ENCODE measurements around the gene RREB1. TPM values are rescaled to one million over a fixed set of nuclear protein-coding genes. Genes with fewer than 3 reads are reported as not detected.

The RREB1 gene
- total RNA-seq, 1 donor from 2014 or later: 57.2 TPM

GRCh38 chr6:7129784-7130569 is 22.2 kb downstream of the RREB1 start:
- peak overlapping the region; percentile 46 for H3K27ac ChIP-seq
- no peaks in the 10 kb centered on the region for H3K9me3 ChIP-seq
- no peaks in the 10 kb centered on the region for H3K36me3 ChIP-seq
- no peak overlapping the region for H3K4me3 ChIP-seq
- TF ChIP-seq POLR2AphosphoS5 (IDR thresholded peaks at IDR 0.05; ENCODE audit: insufficient read depth in 1 of 2, low read depth in 1 of 2) (no peak), POLR2A (IDR thresholded peaks at IDR 0.05) (no peak), CTCF (IDR thresholded peaks at IDR 0.05) (no peak)
- intact Hi-C loops (cut with DNase I): no loop called here
- no peaks in the 10 kb centered on the region for H3K27me3 ChIP-seq
- DNase-seq (ENCODE audit: extremely low spot score in 2 of 2): no peak
- H3K4me1 ChIP-seq: peaks cover 34% of the 10 kb centered on the region

- no peak for DNase-seq (ENCODE audit: extremely low spot score in 2 of 2)
- Histone ChIP-seq H3K4me1 (peaks cover 35% of the 10 kb centered on the region), H3K4me3 (no peak overlapping the region), H3K27me3 (no peaks in the 10 kb centered on the region), H3K27ac (no peak overlapping the region), H3K36me3 (no peaks in the 10 kb centered on the region), H3K9me3 (no peaks in the 10 kb centered on the region)
- intact Hi-C loops (cut with DNase I): no loop called here
- TF ChIP-seq POLR2A (IDR thresholded peaks at IDR 0.05) (no peak), POLR2AphosphoS5 (IDR thresholded peaks at IDR 0.05; ENCODE audit: insufficient read depth in 1 of 2, low read depth in 1 of 2) (no peak), CTCF (IDR thresholded peaks at IDR 0.05) (no peak)
These were observed 23.6 kb downstream of the RREB1 start for GRCh38 chr6:7131390-7131789.

GRCh38 chr6:7132398-7133035 is 24.8 kb downstream of the RREB1 start:
- no peaks in the 10 kb centered on the region for H3K27me3 ChIP-seq
- TF ChIP-seq POLR2A (IDR thresholded peaks at IDR 0.05): no peak
- TF ChIP-seq CTCF (IDR thresholded peaks at IDR 0.05): no peak
- TF ChIP-seq POLR2AphosphoS5 (IDR thresholded peaks at IDR 0.05; ENCODE audit: insufficient read depth in 1 of 2, low read depth in 1 of 2): no peak
- no peaks in the 10 kb centered on the region for H3K9me3 ChIP-seq
- intact Hi-C loops (cut with DNase I): no loop called here
- DNase-seq (ENCODE audit: extremely low spot score in 2 of 2): no peak
- peaks cover 42% of the 10 kb centered on the region for H3K4me1 ChIP-seq
- H3K27ac ChIP-seq: no peak overlapping the region
- H3K36me3 ChIP-seq: no peaks in the 10 kb centered on the region
- H3K4me3 ChIP-seq: no peak overlapping the region

GRCh38 chr6:7134999-7135745 is 27.4 kb downstream of the RREB1 start:
- peaks cover 32% of the 10 kb centered on the region for H3K4me1 ChIP-seq
- no peaks in the 10 kb centered on the region for H3K27me3 ChIP-seq
- no peak overlapping the region for H3K4me3 ChIP-seq
- intact Hi-C loops (cut with DNase I): no loop called here
- H3K36me3 ChIP-seq: no peaks in the 10 kb centered on the region
- no peaks in the 10 kb centered on the region for H3K9me3 ChIP-seq
- H3K27ac ChIP-seq: no peak overlapping the region
- TF ChIP-seq POLR2AphosphoS5 (IDR thresholded peaks at IDR 0.05; ENCODE audit: insufficient read depth in 1 of 2, low read depth in 1 of 2) (no peak), CTCF (IDR thresholded peaks at IDR 0.05) (no peak), POLR2A (IDR thresholded peaks at IDR 0.05) (no peak)
- DNase-seq (ENCODE audit: extremely low spot score in 2 of 2): no peak

Measured in vagina (tissue), 2 donors.